Astrocyte (in vitro differentiated cells and primary cell): ENCODE data around the gene GLB1L. TPM values are rescaled to one million over a fixed set of nuclear protein-coding genes. Genes with fewer than 3 reads are reported as not detected.

Experiments
- DNase-seq: peaks from one replicate; pipeline ENCODE4 v3.0.0-alpha.2; 2010; ENCODE audit warnings: low read depth
- FAIRE-seq: peaks from 2 replicates; lab custom pipeline; 2011; peaks lifted over from hg19 to GRCh38; lab: Jason Lieb, UNC
- H2AFZ ChIP-seq: 2 replicates; pipeline ENCODE4 v1.6.0; 2012; ENCODE audit warnings: low read depth, low read length, inconsistent platforms
- H3K27ac ChIP-seq: 2 replicates; pipeline ENCODE4 v1.5.1; 2011; ENCODE audit warnings: low read depth, low read length, inconsistent platforms
- H3K27me3 ChIP-seq: 2 replicates; pipeline ENCODE4 v1.6.0; 2011; ENCODE audit warnings: low read length, inconsistent platforms; ENCODE audit not compliant: insufficient read depth
- H3K36me3 ChIP-seq: 2 replicates; pipeline ENCODE4 v1.5.1; 2011; ENCODE audit warnings: low read length, inconsistent platforms; ENCODE audit not compliant: insufficient read depth
- H3K4me1 ChIP-seq: 2 replicates; pipeline ENCODE4 v1.5.1; 2011; ENCODE audit warnings: low read length, inconsistent platforms; ENCODE audit not compliant: insufficient read depth
- H3K4me2 ChIP-seq: 2 replicates; pipeline ENCODE4 v1.6.0; 2012; ENCODE audit warnings: low read length, inconsistent platforms
- H3K4me3 ChIP-seq: 2 replicates; pipeline ENCODE4 v1.5.1; 2011; ENCODE audit warnings: low read depth, mild to moderate bottlenecking, low read length, inconsistent platforms; ENCODE audit not compliant: insufficient read depth
- H3K79me2 ChIP-seq: 2 replicates; pipeline ENCODE4 v1.6.0; 2012; ENCODE audit warnings: mild to moderate bottlenecking, low read length, inconsistent platforms; ENCODE audit not compliant: insufficient read depth
- H3K9ac ChIP-seq: 2 replicates; pipeline ENCODE4 v1.6.0; 2012; ENCODE audit warnings: mild to moderate bottlenecking, low read length, inconsistent platforms
- H3K9me3 ChIP-seq: 2 replicates; pipeline ENCODE4 v1.5.1; 2012; ENCODE audit warnings: low read depth, mild to moderate bottlenecking, low read length, inconsistent platforms; ENCODE audit not compliant: insufficient read depth
- H4K20me1 ChIP-seq: 2 replicates; pipeline ENCODE4 v1.6.0; 2012; ENCODE audit warnings: low read length, inconsistent platforms; ENCODE audit not compliant: insufficient read depth
- H3K27ac Mint-ChIP-seq: one replicate; pipeline ENCODE4 v1.8.0; 2021; ENCODE audit warnings: mild to moderate bottlenecking, mixed read lengths; ENCODE audit not compliant: unreplicated experiment
- H3K27me3 Mint-ChIP-seq: one replicate; pipeline ENCODE4 v1.8.0; 2021; ENCODE audit warnings: low read depth, mixed read lengths; ENCODE audit not compliant: unreplicated experiment
- H3K36me3 Mint-ChIP-seq: one replicate; pipeline ENCODE4 v1.8.0; 2021; ENCODE audit warnings: low read depth, mixed read lengths; ENCODE audit not compliant: unreplicated experiment
- H3K4me1 Mint-ChIP-seq: one replicate; pipeline ENCODE4 v1.8.0; 2021; ENCODE audit warnings: low read depth, mixed read lengths; ENCODE audit not compliant: unreplicated experiment
- H3K4me3 Mint-ChIP-seq: one replicate; pipeline ENCODE4 v1.8.0; 2021; ENCODE audit warnings: mild to moderate bottlenecking, moderate library complexity, mixed read lengths; ENCODE audit not compliant: unreplicated experiment
- H3K9me3 Mint-ChIP-seq: one replicate; pipeline ENCODE4 v1.8.0; 2021; ENCODE audit warnings: mild to moderate bottlenecking, mixed read lengths; ENCODE audit not compliant: unreplicated experiment
- CTCF ChIP-seq: IDR thresholded peaks from 2 replicates; pipeline ENCODE4 v1.5.1; 2011; ENCODE audit warnings: low read depth, mild to moderate bottlenecking, inconsistent platforms, low read length, moderate library complexity; ENCODE audit not compliant: insufficient read depth
- EZH2 ChIP-seq: IDR thresholded peaks from 2 replicates; pipeline ENCODE4 v1.6.1; 2012; ENCODE audit warnings: mild to moderate bottlenecking, low read length, inconsistent platforms; ENCODE audit not compliant: insufficient read depth
- total RNA-seq: library from RNA; stranded (reverse); gene quantifications from 2 replicates; pipeline ENCODE4 v1.2.1, GENCODE V29; 2021

The GLB1L gene
- total RNA-seq, 1 donor from 2014 or later = 2.7 TPM

GRCh38 chr2:219272356-219272755, 27.1 kb upstream of the GLB1L start:
- no peak for FAIRE-seq
- Mint-ChIP-seq H3K4me3 (no peak overlapping the region), H3K36me3 (no peaks in the 10 kb centered on the region), H3K27me3 (peaks cover 8% of the 10 kb centered on the region), H3K9me3 (no peaks in the 10 kb centered on the region), H3K4me1 (peaks cover 22% of the 10 kb centered on the region), H3K27ac (peak overlapping the region; percentile 3)
- Histone ChIP-seq H3K27ac (no peak overlapping the region), H4K20me1 (no peaks in the 10 kb centered on the region), H3K9me3 (no peaks in the 10 kb centered on the region), H3K36me3 (no peaks in the 10 kb centered on the region), H3K27me3 (no peaks in the 10 kb centered on the region), H3K9ac (no peak overlapping the region), H3K4me1 (peaks cover 19% of the 10 kb centered on the region), H2AFZ (no peak overlapping the region), H3K4me2 (no peak overlapping the region), H3K79me2 (no peaks in the 10 kb centered on the region), H3K4me3 (no peak overlapping the region)
- no peak for DNase-seq
- no peak for TF ChIP-seq CTCF
- no peak for TF ChIP-seq EZH2

- Histone ChIP-seq H3K36me3 (no peaks in the 10 kb centered on the region), H3K27ac (no peak overlapping the region), H3K9ac (no peak overlapping the region), H3K4me2 (no peak overlapping the region), H2AFZ (no peak overlapping the region), H3K4me1 (peaks cover 18% of the 10 kb centered on the region), H3K27me3 (no peaks in the 10 kb centered on the region), H3K9me3 (no peaks in the 10 kb centered on the region), H3K4me3 (no peak overlapping the region), H3K79me2 (no peaks in the 10 kb centered on the region), H4K20me1 (no peaks in the 10 kb centered on the region)
- no peaks in the 10 kb centered on the region for H3K9me3 Mint-ChIP-seq
- DNase-seq (no peak), FAIRE-seq (no peak)
- no peak overlapping the region for H3K27ac Mint-ChIP-seq
- H3K36me3 Mint-ChIP-seq = no peaks in the 10 kb centered on the region
- TF ChIP-seq EZH2 (no peak), CTCF (no peak)
- peaks cover 19% of the 10 kb centered on the region for H3K27me3 Mint-ChIP-seq
- peaks cover 20% of the 10 kb centered on the region for H3K4me1 Mint-ChIP-seq
- no peak overlapping the region for H3K4me3 Mint-ChIP-seq
Measured at GRCh38 chr2:219271021-219271420, 25.8 kb upstream of the GLB1L start.

GRCh38 chr2:219270055-219270372, 24.8 kb upstream of the GLB1L start:
- H3K9ac ChIP-seq = no peak overlapping the region
- TF ChIP-seq EZH2 (no peak), CTCF (no peak)
- no peak overlapping the region for H3K4me3 ChIP-seq
- H4K20me1 ChIP-seq = no peaks in the 10 kb centered on the region
- H3K27ac ChIP-seq = no peak overlapping the region
- H3K36me3 ChIP-seq = no peaks in the 10 kb centered on the region
- no peaks in the 10 kb centered on the region for H3K9me3 ChIP-seq
- H3K27me3 ChIP-seq = no peaks in the 10 kb centered on the region
- H3K27me3 Mint-ChIP-seq = peaks cover 19% of the 10 kb centered on the region
- H3K4me3 Mint-ChIP-seq = no peak overlapping the region
- peaks cover 20% of the 10 kb centered on the region for H3K4me1 Mint-ChIP-seq
- DNase-seq (no peak), FAIRE-seq (no peak)
- no peaks in the 10 kb centered on the region for H3K9me3 Mint-ChIP-seq
- H3K27ac Mint-ChIP-seq = peak overlapping the region; percentile 18
- H3K4me2 ChIP-seq = no peak overlapping the region
- no peaks in the 10 kb centered on the region for H3K36me3 Mint-ChIP-seq
- no peaks in the 10 kb centered on the region for H3K79me2 ChIP-seq
- no peak overlapping the region for H2AFZ ChIP-seq
- peaks cover 18% of the 10 kb centered on the region for H3K4me1 ChIP-seq
